GM18511 (cell line): ENCODE results near the gene CCDC177.

Source experiments
- ATAC-seq: cut with Tn5 transposase; IDR thresholded peaks from one replicate; pipeline ENCODE4 v1.9.1; 2021; ENCODE audit warnings: mild to moderate bottlenecking, moderate library complexity; ENCODE audit not compliant: unreplicated experiment

Gene CCDC177

DNA sequence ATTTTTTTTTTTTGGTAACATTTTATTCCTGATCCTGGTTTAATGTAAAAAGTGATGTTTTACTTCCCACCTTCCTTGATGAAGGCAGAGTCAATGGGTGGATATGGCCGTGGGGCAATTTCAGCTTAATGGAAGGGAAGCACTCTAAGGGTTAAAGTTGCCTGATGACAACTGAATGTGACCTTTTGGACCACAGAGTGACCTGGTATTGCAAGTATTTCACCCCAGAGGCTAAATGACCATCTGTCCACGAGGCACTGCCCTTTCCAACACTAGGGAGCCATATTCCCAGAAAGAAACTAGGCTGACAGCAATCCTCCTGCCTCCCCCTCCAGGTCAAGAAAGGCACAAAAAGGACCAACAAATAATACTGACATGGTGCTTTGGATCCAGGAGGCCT lies 4.8 kb downstream of the CCDC177 start:
- no peak for ATAC-seq

DNA sequence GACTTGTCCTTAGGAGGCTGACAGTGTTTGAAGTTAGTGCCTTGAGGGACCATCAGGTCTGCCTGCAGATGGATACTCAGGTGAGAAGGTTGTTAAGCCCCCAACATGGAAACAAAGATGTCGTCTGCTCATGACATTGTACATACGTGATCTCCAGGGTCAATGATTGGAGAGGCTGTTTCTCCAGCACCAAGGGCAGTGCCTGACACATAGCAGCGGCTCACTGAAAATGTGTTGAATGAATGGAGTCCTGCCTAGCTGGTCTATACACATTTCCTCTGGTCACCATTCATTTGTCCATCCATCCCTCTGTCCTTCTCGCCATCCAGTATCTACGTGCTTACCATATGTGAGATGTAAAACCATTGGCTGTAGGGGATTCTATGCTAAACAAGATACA lies 7.1 kb downstream of the CCDC177 start:
- no peak for ATAC-seq

DNA sequence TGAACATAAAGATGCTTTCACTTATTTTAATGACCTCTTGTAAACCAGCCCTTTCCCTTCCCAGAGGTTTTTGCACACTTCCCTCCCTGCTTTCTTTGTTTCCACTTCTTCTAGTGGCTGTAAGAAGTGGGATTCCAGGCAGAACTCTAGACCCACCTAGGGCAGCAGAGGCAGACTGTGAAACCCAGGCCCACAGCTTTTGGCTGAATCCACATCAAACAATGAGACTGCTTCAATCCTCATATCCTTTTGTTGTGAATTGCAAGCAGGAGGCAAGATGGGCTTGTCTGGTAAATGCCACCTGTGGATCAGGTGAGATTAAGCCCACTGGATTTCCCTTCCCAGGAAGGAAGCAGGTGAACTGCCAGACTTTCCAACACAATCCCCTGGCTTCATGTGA lies 12.8 kb downstream of the CCDC177 start:
- no peak for ATAC-seq

DNA sequence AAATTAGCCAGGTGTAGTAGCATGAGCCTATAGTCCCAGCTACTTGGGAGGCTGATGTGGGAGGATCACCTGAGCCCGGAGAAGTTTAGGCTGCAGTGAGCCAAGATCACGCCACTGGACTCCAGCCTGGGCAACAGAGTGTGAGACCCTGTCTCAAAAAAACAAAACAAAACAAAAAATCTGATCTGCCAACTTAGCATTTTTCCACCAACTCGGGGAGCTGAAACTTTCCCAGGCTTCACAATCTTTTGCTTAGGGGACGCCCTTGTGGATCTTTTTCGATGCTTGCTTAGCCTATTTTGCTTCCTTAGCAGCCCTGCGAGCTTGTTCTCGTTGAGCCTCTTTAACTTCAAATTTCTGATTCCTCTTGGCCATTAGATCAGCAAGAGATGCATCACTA lies 13.8 kb downstream of the CCDC177 start:
- ATAC-seq: no peak

DNA sequence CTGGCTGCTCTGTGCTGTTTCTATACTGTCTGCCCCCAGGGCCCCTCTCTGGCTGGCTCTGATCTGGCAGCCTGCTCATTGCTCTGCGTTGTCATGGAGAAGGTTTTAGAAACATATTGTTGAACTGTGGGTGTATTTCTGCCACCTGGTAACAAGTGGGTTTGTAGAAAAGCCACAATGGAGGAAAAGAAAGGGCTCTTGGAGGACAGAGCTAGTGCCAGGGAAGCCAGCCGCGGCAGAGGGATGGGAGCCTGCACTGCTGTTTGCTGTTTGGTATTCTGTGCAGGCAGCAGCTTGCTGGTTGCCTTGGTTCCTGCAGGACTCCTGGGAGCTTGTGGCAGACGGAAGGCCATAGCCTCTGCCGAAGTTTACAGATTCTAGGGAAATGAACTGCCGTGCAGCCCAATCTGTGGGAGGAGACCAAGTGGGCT lies 15.1 kb downstream of the CCDC177 start:
- no peak for ATAC-seq

DNA sequence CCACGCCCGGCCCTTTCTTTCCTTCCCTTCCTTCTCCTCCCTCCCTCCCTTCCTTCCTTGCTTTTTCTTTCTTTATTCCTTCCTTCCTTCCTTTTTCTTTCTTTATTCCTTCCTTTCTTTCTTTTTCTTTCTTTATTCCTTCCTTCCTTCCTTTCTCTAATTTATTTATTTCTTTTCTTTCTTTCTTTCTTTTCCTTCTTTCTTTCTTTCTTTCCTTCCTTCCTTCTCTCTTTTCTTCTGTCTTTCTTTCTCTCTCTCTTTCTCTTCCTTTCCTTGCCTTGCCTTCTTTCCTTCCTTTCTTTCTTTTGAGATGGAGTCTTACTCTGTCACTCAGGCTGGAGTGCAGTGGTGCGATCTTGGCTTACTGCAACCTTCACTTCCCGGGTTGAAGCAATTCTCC lies 15.9 kb downstream of the CCDC177 start:
- no peak for ATAC-seq

DNA sequence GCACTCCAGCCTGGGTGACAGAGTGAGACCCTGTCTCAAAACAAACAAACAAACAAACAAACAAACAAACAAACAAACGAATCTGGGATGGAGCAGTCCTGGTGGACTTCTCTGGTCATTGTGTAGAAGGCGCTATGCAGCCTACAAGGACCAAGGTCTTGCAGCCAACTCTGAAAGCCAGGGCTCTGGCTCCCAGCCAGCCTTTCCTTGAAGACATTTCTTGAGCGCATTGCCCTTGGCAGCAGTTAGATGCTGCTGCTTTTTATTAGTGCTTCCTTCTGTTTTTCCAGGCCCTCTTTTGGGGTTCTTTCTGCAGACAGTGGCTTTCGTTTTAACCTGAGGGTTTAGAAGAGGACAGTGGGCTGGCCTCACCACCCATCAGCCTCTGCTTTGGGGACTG lies 20.2 kb downstream of the CCDC177 start:
- ATAC-seq: no peak

DNA sequence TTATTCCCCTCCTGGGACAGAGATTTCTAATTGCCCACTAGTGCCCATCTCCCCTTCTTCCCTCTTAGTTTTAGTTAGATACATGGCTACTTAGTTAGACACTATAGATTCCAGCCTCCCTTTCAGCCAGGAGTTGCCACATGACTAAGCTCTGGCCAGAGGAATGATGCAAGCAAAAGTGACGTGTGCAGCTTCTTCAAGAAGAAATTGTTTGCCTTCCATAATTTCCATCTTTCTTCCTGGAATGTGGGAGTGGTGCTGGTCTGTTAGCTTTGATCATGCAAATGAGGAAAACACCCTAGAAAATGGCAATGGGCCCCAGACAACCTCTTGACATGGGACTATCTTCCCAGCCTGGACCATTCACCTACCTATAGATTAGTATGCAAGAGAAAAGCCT lies 21.4 kb downstream of the CCDC177 start:
- no peak for ATAC-seq

DNA sequence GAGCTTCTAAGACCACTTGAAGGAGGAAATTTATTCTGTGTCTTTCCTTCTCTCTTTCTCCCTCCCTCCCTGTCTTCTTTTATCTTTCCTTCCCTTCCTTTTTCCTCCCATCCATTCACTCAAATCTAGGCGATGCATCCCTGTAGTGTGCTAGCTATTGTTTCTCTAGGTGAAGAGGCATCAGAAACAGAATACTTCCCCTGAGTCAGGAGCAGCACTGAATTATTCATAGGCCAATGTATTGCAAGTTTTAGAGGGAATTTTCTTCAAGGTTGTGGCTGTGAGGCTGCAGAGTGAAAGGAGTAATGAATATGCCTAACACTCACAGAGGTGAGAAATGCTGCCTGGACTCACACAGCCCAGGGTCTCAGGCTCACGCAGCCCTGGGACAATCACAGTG lies 23.2 kb downstream of the CCDC177 start:
- no peak for ATAC-seq

DNA sequence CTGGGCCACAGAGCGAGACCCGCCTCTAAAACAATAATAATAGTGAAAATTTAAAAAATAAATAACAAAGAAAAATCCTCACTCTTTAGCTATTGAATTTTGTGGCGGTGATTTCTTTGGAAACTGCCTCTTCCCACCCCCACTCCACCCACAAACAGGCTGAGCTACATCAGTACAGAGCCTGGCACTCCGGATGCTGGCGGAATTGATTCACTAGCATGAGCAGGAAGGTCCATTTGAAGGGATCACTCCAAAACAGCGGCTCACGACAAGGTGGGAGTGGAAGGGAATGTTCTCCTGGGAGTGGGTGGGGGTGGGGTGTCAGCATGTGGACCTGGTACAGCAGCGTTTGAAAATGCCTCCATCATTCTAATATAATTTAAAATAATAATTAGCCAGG lies 26.1 kb downstream of the CCDC177 start:
- ATAC-seq: no peak

DNA sequence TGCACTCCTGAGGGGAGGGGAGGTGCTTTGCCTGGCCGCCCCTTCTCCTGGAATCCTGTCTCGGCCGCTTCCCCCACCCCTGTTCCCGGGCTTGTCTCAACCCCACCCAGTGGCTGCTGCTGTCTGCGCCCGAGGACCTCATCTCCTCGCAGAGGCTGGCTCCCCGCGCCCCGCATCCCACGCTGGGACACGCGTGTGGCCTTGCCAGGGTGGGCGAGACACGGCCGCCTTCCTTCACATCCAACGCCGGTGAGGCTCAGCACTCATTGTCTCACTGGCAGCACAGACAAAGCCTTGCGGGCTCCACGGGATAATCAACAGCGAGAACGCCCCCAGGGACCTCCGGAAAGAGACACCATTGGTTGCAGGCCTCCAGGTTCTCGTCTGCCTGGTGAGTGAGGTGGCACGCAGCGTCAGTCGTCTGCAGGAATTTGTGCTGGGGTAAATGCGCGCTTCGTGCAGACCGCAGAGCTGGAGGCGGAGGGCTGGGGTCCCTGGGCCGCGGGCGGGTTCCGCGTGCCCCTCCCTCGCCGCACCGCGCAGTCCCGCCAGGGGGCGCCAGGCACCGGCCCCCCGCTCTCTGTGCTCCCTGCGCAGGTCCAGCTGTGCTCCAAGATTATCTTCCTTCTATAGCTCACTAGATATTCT lies 26.8 kb downstream of the CCDC177 start:
- ATAC-seq: no peak

DNA sequence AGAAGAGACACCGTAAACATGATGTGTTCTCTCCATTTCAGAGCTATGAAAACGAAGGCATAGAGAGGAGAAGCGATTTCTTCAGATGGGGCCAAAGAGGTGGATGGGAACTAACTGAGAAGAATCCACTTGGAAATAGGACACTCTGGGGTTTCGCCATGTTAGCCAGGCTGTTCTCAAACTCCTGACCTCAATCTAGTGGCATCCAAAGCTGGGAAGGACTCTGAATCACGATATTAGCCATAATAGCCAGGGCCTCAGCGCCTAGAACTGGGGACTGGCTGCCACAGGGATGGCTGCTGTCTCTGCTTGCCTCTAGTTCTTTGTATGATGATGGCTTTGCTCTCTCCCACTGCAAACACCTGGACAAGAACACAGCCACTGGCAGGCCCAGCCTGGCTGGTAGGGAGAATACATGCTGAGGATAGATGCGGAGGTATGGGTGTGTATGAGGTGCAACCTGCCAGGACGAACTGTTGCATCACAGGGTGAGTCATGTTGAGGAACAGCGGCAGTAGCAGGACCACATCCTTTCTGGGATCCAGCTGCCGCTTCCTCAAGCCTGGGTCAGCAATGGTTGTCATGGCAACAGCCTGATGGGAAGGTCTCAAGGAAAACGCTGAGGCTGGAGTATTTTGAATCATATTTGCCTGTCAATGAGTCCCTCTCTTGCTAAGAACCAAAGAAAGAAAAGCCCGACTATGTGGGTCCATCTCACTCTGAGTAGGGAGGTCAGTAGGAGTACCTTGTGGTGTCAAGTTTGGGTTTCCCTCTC lies 31.1 kb downstream of the CCDC177 start:
- no peak for ATAC-seq

DNA sequence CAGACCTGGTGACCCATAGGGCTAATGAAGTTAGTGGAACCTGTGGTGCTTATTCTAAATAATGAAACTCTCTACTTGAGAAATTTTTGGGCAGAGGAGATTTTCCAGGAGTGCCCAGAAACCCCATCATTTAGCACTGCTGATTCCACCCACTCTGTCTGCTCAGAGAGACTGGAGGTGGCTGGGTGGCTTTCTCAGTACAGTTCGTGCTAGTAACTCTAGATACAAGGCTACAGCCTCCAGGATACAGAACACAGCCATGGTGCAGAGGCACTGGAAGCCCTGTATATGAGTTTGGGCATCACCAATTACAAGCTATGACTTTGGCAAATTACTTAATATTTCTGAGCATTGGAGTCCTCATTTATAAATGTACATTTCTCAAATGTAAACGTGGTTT lies 32.4 kb downstream of the CCDC177 start:
- no peak for ATAC-seq

DNA sequence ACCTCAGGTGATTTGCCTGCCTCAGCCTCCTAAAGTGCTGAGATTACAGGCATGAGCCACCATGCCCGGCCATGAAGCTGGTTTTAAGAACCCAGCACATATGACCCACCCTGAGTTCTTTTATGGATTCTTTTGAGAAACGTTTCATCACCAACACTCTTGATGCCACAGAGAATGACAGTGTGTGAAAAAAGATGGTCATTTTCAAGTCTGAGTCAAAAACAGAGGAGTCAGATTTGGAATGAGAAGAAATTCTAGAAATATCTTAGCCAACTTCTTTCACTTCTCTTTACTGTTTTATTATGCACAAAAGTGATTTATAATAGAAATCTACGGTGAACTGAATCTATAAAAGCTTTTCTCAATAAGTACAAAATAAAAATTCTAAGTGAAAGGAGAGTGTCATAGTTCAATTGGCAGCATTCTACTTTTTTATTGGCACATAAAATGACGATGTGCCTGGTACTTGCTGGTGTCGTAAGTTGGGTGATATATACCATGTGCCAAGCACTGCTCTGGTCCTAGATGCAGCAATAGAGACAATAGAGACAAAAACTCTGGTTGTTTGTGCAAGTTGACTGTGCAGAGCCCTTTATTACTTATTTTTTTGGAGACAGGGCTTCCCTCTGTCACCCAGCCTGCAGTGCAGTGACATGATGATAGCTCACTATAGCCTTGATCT lies 33.9 kb downstream of the CCDC177 start:
- no peak for ATAC-seq

DNA sequence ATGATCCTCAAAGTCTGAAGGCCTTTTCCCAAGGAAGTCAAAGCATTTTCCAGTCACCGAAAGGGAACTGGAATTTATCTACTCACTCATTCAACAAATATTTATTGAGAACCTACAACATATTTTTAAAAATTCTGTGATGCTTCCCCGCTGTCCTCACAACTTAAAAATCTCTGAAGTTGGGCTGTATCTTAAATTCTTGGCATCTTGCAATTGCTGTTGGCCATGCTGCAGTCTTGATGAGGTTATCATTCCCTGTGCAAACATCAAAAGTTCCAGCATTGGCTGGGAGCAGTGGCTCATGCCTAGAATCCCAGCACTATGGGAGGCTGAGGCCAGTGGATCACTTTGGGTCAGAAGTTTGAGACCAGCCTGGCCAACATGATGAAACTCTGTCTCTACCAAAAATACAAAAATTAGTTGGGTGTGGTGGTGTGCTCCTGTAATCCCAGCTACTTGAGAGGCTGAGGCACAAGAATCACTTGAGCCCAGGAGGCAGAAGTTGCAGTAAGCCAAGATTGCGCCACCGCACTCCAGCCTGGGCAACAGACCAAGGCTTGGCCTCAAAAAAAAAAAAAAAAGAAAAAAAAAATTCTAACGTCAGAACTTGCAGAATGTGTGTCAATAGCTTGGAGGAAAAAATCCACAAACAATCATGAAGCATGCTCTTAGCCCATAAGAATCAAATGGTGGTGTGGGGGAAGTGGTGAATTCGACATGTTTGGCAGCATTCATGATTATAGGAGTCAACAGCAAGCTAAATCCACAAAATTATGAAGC lies 34.9 kb downstream of the CCDC177 start:
- ATAC-seq: no peak

DNA sequence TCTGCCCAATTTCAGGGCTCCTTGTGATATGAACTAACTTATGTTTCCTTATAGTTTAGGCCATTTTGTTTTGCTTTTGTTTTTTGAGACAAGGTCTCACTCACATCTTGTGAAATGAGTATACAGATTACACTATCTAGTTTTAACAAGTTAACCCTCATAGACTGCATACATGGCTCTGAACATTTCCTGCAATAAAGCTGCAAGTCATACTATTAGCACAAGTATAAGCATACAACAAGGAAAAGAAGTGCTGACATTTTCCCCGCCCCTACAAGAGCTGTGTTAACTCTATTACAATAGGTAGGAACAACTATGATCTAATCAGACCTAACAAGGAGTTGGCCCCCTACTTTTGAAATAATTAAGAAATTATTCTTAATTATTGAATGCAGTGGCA lies 35.9 kb downstream of the CCDC177 start:
- ATAC-seq: no peak

DNA sequence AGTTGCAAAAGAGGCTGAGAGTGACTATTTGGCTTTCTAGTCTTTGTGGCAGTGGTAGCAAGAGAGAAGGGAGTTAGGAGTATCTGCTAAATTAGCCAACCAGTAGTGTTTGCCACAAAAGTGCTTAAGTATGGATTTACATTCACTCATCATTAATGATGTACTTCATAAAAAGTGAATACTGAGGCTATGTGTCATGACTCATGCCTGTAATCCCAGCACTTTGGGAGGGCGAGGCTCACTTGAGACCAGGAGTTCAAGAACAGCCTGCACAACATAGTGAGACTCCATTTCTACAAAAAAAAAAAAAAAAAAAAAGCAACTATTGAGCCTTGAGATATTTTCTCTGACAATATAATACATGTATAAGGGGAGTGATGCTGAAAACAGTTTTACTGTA lies 36.8 kb downstream of the CCDC177 start:
- ATAC-seq: no peak

DNA sequence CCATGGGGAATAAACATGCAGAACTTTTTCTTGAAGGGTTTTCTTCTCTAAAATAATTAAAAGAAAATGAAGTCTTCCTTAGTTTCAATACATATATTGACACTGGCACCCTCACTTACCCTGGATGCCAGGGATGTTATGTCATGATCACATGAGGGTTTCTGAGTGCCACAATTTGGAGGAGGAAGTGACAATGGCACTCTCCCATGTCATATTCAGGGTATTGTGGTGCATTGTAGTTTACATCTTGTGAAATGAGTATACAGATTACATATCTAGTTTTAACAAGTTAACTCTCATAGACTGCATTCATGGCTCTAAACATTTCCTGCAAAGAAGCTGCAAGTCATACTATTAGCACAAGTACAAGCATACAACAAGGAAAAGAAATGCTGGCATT lies 37.7 kb downstream of the CCDC177 start:
- no peak for ATAC-seq

DNA sequence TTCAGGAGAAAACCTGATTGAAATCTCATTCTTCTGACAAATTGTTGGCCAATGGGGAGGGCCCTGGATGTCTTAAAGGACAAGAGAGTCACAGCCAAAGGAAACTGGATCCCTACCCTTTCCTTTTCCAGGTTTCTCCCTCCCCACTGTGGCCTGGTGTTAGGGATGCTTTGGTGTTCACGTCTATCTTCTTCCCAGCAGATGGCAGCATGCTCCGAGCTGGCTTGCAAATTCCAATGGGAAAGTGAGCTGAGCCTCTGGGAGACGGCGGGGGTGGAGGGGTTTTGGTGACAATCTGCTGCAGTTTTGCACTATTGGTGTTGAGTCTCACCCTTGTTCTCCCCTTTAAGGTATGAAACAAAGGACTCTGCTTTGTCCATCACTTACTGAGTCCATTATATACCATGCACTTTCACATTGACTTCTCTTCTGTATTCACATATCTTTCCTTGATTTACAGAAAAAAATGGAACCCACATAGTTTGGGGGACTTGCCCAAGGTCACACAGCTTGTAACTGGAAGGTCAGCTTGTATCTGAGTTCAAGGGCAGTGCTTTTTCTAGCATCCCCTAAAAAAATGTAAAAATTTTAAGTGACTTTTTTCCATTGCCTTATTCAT lies 39.3 kb downstream of the CCDC177 start:
- ATAC-seq: no peak

DNA sequence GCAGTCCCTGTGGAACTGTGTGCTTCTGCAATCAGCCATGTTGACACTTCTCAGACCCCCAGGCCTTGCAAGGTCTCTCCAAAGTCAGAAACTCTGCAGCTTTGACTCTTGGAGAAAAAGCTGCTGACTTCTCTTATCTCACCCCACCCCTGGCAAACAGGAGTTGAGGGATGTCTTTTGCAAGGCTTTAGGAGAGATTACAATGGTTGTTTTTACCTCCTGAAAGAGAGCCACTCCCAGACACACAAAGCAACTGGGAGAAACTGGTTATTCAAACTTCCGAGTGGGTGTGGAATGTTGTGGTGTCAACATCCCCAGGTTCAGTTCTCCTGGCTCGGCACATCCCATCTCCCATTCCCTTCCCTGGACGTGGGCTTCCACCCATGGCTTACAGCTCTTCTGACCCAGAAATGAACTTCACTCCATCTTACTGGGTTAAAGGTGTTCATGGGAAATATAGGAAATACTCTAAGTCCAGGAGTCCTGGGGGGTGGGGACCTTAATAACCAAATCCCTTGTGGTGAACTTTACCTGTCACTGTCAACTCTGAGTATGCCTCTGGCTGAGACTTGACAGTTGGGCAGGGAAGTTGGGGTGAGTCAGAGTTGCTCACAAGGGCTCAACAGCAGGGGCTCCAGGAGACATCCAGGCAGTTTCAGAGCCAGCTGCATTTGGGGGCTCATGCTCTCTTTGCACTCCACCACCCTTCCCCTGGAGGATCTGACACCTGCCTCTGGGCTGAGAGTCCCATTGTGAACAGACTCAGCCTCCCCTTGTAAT lies 41.9 kb downstream of the CCDC177 start:
- no peak for ATAC-seq
